ENCODE results near the gene AMBRA1.

GRCh38 chr11:46498179-46498578, 95.6 kb downstream of the AMBRA1 start:
- TF ChIP-seq, protein P1, sequence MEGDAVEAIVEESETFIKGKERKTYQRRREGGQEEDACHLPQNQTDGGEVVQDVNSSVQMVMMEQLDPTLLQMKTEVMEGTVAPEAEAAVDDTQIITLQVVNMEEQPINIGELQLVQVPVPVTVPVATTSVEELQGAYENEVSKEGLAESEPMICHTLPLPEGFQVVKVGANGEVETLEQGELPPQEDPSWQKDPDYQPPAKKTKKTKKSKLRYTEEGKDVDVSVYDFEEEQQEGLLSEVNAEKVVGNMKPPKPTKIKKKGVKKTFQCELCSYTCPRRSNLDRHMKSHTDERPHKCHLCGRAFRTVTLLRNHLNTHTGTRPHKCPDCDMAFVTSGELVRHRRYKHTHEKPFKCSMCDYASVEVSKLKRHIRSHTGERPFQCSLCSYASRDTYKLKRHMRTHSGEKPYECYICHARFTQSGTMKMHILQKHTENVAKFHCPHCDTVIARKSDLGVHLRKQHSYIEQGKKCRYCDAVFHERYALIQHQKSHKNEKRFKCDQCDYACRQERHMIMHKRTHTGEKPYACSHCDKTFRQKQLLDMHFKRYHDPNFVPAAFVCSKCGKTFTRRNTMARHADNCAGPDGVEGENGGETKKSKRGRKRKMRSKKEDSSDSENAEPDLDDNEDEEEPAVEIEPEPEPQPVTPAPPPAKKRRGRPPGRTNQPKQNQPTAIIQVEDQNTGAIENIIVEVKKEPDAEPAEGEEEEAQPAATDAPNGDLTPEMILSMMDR (IDR thresholded peaks at IDR 0.05) = no peak
- TF ChIP-seq POLR2A (IDR thresholded peaks at IDR 0.05) = no peak
